GM21825 (cell line): ENCODE data around the gene CTNS.

ENCODE experiments used
- ATAC-seq: cut with Tn5 transposase; IDR thresholded peaks from one replicate; pipeline ENCODE4 v1.9.1; 2021; ENCODE audit warnings: mild to moderate bottlenecking, moderate library complexity; ENCODE audit not compliant: unreplicated experiment

Gene CTNS

GRCh38 chr17:3708366-3708765, 71.8 kb downstream of the CTNS start:
- ATAC-seq, result no peak

- ATAC-seq, result peak; percentile 90
Measured at GRCh38 chr17:3710951-3711383, 74.4 kb downstream of the CTNS start.
